HG02943 (cell line): ENCODE results near the gene FCN3.

ENCODE experiments used
- ATAC-seq: cut with Tn5 transposase; IDR thresholded peaks from one replicate; pipeline ENCODE4 v1.9.1; 2021; ENCODE audit warnings: mild to moderate bottlenecking, low read depth, moderate library complexity; ENCODE audit not compliant: unreplicated experiment

FCN3 gene

DNA sequence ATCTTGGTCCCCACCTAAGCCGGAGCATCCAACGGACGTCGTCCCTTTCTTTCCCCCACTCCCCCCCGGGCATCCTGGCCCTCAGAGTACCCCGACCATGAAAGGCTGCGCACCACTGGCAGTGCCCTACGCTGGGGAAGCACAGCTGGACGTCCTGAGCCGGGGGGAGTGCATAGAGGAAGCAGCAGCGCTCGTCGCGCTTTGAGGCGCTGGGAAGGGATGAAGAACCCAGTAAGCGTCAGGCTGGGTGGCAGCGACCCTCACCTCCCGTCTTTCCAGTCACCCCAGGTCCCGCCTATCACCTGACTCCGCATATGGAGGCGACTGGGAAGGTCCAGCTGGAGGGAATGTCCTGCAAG is 13.6 kb downstream of the FCN3 start:
- ATAC-seq: no peak

DNA sequence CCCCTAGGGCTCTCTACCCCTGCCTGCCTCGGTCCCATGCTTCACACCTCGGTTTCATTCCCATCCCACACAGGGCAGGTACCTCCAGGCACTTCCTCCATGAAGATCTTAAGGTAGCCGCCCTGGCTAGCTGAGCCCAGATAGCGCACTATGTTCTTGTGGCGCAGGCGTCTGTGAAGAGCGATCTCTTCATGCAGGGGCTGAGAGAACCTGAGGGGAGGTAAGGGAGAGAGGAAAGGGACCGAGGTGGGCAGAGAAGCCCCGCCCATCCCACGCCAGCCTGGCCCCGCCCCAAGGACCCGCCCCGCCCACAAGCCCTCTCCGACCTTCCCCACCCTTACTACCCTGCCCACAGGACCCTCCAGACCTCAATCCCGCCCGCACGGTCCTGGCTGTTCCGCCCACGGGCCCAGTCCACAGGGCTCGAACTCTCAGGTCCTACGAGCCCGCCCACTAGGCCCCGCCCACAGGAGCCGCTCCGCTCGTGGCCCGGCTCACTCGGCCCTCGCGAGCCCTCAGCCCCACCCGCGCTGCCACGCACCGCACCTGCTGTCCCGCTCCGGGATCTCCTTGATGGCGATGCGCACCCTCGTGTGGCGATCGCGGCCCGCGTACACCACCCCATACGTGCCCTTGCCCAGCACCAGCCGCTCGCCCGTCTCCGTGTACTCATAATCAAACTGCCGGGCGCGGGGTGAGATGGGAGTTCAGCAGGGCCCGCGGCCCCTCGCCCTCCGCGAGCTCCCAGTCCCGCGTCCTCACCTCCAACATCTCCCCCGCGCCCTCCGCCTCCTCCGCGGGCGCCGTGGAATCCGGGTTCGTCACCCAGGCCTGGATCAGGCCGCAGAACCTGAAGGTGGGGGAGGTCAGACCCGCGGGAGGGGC is 14.2 kb downstream of the FCN3 start:
- no peak for ATAC-seq

DNA sequence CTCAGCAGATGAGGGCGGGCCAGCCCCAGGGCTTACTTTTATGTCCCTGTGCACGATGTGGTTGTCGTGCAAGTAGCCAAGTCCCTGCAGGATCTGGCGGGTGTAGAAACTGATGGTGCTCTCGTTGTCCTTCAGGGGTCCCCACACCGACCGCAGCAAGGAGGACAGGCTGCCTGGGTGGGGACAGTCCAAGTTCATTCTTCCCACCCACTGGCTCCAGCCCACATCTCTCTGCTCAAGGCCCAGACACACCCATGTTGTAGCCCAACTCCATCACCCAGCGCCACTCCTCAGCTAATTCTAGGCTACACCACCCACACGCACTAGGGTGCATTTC is 14.8 kb downstream of the FCN3 start:
- ATAC-seq: no peak

DNA sequence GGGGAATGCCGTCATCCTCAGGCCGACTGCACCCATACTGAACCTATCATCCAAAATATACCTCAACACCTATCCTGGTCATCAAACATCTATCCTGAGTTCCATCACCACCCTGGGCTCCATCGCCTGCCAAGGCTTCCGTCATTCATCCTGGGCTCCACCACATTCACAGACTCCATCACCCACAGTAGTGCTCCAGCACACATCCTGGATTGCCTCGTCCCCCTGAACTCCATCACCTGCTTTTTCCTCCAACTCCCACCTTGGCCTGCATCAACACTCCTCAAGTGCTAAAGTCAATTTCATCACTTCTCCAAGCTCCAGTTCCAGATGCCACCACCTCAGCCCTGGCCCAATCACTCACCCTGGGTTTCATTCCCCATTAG is 15.7 kb downstream of the FCN3 start:
- ATAC-seq: no peak

DNA sequence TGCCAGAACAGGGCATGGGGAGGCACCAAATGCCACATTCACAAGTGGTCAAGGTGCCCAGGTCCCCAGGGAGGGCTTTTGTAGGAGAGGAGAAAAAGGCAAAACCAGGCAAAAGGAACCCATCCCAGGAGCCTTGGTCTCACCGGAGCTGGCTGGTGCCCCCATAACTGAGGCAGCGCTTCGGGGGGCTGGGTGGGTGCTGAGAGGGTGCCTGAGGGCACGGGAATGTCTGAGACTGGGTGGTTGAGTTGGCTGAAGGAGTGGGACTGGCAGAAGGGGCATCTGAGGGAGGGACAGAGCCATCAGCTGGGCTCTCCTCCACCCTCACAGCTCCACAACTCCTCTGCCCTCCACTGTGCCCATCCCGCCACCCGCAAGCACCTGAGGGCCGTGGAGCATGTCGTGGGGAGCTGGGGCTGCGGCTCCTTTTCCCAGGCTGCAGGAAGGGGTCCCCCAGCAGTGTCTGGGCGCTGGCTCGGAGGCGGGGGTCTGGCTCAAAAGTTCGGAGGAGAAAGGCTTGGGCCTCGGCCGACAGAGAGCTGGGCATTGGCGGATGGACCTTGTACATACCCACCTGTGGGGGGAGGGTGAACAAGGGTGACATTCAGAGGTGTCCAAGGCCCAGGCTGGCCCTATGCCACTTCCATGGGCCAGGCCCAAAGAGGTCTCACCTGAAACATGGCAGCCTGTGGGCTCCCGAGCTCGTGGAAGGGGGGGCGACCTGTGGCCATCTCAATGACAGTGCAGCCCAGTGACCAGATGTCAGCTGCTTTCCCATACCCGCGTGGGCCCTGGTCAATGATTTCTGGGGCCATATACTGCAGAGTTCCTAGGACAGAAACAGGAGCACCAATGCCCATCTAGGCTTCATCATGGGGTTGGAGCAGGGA is 16.3 kb downstream of the FCN3 start:
- no peak for ATAC-seq

DNA sequence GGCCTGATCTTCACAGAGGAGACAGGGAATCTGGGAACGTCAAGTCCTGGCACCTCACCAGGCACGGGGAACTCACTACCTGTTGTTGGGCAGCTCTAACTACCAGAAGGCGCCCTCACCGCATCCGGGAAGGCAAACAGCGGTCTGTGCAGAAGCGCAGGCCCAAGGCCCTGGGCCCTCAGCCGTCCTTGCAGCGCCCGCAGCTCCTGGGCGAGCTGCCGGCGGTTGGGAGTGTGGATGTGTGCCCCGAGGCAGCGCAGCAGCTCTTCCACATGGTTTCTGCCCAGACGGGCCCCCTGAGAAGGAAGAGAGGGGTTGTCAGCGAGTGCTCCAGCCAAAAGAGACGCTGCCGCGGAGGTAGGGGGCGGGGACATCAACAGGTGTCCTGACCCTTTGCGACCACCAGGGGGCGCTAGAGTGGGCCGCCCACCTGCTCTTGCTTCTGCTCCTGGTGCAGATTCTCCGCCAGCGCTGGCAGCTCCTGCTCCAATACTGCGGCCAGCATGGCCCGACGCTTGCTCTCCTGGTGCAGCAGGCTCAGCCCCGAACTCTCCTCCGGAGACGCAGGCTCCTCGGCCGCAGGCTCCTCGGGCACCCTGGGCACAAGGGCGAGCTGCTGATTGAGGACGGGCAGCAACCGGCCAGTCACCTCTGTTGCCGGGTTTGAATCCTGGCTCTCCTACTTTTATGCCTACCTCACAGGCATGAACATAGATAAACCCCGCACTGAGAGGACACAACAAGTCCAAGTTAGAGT is 17.2 kb downstream of the FCN3 start:
- peak; percentile 54 for ATAC-seq

DNA sequence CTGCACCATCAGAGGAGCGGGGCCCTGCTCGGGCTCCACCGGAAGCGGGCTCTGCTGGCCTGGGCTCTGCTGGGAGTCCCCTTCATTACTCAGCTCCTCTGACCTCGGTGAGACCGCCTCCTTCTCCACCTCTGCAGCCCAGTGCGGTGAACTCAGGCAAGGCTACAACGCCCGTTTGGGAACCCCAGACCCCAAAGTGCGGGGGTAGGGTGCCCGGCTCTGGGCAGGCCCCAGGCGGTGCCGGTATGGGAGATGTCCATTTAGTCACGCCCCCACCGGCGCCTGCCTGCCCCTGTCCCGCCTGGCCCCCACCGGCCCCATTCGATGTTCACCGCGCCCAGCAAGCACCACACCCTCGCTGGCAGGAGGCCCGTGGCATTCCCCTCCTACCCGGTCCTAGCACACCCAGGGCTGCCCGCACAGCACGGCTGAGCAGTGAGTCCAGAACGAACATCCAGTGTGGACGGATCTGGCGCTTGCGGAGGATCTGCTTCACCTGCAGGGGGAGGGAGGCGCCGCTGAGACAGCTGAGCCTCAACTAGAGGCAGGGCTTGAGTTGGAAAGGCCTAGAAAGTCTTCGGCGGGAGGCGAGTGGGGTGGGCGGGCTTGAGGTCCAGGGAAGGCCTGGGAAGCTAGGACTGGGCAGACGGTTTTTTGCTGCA is 17.9 kb downstream of the FCN3 start:
- ATAC-seq: no peak

DNA sequence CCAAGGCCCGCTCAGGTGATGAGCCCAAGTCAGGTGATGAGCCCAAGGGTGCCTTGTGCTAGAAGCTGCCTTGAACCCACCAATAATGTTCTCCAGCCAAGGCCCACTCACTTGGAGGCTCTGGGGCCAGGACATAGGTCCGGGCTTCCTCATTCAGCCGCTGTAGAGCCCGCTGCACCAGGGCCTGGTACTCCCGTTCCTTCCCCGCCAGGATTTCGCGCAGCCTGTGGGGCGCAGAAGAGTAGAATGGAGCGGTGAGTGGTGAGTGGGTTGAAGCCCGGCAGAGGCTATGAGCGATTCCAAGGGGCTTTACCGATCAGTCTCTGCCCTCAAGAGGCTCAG is 18.4 kb downstream of the FCN3 start:
- ATAC-seq: no peak

DNA sequence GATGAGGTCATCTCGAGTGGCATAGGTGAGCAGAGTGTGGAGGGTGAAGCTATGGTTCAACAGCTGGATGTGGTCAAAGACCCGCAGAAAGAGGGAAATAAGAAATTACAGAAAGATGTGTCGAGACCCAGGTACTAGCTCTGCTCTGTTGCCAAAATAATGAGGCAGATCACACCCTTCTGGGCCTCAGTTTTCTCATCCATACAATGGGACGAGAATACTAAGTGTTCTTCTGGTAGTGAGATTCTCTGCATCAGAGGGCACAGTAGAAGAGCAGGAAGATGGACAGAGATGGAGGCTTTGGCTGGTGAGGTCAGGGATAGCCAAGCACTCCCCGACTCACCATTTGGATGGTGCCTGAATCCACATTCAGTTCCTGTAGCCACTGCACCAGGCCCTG is 18.9 kb downstream of the FCN3 start:
- ATAC-seq: no peak

DNA sequence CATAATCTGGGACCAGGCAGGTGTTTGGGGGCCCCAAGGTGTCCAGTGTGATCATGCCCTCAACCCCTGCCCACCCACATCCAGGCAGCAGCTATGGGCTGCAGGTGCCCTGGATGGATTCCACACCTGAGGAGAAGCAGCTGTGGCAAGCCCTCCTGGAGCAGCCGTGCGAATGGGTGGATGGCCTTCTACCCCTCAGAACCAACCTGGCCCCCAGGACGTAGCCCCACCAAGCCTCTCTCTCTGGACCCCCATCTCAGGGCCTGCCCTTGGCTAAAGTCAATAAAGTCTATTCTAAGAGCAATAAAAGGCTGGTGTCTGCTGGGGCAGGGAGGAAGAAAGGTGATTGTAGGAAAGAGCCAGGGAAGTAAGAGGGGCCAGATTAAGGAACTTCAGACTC is 21.0 kb downstream of the FCN3 start:
- ATAC-seq: no peak

DNA sequence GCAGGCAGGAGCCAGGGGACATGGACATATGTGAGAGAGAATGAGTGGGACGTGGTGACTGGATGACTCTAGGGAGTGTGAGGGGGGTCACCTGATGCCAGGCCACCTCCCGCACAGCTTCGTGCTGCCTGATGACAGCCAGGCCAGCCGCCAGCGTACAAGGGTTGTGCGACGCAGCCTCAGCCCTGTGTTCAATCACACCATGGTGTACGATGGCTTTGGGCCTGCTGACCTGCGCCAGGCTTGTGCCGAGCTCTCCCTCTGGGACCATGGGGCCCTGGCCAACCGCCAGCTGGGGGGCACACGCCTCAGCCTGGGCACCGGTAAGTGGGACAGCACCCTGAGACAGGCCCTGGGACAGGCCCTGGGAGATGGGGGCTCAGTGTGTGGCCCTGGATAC is 21.5 kb downstream of the FCN3 start:
- ATAC-seq: no peak

DNA sequence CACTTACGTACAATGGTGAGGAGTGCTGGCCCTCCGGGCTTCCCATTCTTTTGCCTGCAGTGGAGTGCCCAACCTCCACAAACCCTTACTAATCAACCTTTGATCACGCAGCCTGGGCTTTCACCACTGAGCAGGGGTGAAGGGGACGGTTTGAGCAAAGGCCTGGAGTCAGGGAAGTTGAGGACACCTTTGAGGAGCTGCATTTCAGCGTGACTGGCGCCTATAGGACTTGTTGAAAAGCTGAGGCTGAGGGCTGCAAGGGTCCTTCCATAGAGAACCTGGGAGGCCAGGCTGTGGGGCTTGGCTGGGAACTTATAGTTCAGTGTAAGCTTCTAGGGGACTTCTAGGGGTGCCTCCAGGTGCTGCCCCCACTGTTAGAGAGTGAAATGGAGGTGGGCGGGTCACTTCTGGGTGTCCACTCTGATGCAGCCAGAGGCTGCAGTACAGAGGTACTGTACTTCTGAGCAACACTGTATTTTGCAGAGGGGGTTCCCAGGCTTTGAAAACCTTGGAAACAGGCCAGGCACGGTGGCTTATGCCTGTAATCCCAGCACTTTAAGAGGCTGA is 23.0 kb downstream of the FCN3 start:
- no peak for ATAC-seq

DNA sequence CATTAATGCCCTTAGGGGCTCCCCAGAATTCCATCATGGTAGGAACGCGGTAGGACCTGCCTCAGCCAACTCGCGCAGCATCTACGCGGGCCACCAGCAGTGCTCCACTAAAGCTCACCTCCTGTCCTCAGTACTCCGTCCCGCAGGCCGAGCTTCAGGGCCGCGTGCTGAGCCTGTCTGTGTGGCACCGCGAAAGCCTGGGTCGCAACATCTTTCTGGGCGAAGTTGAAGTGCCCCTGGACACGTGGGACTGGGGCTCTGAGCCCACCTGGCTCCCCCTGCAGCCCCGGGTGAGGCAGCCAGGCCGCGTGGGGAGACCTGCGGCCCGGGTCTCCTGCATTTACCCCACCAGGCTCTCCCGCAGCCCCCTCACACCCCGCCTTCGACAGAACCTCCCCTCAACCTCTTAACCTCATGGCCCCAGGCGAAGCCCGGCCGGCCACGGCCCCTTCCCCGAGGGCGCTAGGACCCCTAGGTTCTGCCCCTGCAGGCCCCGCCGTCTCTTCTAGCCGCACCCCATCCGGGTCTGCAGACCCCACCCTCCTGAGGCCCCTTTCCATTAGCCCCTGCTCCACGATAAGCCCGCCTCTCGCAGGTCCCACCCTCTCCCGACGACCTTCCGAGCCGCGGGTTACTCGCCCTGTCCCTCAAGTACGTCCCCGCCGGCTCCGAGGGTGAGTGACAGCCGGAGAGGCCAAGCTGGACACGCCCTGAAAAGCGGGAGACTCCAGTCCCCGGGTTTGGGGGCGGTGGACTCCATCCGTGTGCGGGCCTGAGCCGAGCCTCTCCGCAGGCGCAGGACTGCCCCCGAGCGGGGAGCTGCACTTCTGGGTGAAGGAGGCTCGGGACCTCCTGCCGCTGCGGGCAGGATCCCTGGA is 23.7 kb downstream of the FCN3 start:
- ATAC-seq: no peak

DNA sequence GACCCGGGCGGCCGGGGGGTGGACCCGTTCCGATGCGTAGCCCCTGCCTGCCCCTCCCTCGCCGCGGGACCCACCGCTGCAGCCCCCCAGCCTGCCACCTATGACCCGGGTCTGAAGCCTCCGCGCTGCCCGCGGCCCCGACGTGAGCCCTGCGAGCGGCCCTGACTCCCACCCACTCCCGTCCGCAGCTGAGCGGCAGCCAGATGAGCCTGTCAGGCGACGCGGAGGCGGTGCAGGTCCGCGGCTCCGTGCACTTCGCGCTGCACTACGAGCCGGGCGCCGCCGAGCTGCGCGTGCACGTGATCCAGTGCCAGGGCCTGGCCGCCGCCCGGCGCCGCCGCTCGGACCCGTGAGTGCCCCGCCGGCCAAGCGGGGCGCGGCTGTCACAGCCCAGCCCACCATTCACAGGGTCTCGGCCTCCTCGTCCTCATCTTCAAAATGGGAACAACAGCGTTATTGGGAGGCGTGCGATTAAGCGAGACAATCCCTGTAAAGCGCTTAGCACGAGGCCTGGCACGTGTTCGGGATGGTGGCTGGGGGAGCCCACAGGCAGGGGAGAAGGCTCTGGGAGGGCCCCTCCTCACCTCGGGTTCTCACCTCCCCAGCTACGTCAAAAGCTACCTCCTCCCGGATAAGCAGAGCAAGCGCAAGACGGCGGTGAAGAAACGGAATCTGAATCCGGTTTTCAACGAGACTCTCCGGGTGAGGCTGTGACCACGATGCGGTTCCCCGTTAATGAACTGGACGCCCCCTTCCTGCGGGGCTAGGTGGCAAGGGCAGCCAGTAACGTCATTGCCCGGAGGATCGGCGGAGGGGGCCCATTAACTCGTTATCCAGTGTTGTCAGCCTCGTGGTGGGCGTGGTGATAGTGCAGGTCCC is 24.6 kb downstream of the FCN3 start:
- no peak for ATAC-seq

DNA sequence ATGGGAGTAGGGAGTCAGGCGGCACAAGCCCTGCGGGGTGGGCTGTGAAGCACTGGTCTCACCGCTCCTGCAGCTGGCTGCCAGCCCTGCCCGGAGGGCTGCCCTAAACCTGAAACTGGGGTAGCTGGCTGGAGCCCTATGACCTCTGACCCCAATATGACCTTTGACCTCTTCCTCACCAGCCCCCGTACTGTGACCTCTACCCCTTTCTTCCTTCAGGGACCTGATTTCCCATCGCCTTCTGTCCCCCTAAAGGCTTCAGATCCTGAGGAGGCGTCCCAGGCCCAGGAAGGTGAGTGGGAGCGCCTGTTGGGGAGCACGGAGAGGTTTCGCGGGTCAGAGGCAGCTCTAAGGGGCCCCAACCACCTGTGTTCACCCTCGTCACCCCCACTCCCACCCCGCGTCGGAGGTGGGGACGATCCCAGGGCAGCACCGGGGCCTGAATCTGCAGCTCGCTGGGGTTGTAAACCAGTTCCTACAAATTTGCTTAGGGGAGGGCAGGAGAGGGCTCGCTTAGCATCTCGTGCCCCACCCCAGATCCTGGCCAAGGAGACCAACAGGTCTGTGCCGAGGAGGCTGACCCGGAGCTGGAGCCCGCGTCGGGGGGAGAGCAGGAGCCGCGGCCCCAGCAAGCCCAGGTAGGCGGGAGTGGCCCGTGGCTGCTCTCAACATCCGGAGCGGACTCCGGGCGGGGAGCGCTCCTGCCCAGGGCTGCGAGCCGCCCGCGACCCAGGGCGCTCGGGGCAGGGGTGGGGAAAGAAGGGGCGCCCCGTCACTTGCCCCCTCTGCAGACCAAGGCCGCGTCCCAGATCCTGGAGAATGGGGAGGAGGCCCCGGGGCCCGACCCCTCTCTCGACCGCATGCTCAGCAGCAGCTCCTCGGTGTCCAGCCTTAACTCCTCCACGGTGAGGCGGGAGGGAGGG is 25.5 kb downstream of the FCN3 start:
- no peak for ATAC-seq

DNA sequence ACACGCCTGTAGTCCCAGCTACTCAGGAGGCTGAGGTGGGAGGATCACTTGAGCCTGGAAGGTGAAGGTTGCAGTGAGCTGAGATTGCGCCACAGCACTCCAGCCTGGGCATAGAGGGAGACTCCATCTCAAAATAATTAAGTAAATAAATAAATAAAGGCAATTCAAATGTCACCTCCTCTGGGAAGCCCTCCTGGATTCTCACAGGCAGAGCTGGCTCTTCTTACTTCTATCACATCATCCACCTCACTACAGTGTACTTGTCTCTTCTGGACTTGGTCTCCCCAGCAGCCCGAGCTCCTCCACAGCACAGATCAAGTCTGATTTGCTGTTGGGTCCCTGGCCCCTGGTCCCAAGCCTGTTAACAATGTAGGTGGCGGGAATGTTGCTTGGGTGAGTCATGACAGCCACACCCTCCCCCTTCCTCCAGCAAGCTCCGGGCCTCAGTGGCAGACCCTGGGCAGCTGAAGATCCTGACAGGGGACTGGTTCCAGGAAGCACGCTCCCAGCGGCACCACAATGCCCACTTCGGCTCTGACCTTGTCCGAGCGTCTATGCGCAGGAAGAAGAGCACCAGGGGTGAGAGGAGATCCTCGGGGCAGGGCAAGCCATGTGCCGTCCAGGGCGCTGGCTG is 27.5 kb downstream of the FCN3 start:
- no peak for ATAC-seq

DNA sequence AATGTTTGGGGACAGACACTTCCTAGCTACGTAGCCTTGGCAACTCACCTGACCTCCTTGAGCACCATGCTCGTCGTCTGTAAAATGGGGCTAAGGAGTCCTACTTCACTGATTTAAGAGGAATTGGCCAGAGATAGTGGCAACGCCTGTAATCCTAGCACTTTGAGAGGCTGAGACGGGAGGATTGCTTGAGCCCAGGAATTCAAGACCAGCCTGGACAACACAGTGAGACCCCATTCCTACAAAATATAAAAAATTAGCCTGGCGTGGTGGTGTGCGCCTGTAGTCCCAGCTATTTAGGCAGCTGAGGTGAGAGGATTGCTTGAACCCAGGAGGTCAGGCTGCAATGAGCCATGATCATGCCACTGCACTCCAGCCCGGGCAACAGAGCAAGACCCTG is 28.3 kb downstream of the FCN3 start:
- no peak for ATAC-seq
